HL-60 (cell line): ENCODE data around the gene WDR38.

Experiments used
- POLR2AphosphoS5 ChIP-seq: IDR thresholded peaks from 2 replicates; pipeline ENCODE4 v1.6.1; 2012; ENCODE audit warnings: low read depth
- TF ChIP-seq, protein P1 (sequence below): IDR thresholded peaks from one replicate; pipeline ENCODE4 v1.5.1; 2011; ENCODE audit warnings: low read length, control low read depth, inconsistent platforms; ENCODE audit not compliant: insufficient read depth

DNA sequence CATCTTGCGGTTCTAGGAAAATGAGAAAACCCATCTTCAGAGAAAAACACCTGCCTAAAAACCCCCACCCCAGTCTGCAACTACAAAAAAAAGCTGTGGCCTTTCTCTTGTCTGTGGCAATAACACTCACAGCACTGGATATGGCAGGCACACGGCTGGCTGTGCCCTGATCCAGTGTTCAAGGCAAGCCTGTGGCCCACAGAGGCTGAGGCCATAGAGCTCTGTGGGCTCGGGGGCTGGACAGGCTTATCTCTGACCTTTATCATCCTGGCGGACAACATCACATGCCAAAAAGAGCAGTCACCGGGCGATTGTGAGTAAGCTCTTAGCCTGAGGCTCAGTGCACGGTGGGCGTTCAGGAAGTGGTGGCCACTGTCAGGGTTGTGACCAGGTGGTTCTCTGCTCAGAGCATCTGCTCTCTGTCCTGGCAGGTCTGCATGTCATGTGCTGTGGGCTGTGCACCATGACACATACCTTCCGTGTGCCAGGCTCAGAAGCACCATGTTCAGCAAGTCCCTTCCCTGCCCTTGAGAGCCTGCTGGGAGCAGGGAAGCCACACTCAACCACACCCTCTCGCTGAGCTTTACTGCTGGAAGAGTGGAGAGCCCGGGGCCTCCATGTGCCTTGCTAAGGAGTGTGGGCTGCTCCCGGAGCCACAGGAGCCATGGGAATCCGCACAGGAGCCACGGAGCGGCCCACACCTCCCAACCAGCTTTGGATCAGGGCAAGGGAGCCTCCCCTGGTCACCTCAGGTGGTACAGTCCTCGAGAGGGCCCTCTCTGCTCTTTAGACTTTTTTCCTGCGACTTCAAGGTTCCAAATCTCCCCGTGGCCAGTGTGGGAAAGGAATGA is 34.6 kb upstream of the WDR38 start:
- TF ChIP-seq, protein P1, sequence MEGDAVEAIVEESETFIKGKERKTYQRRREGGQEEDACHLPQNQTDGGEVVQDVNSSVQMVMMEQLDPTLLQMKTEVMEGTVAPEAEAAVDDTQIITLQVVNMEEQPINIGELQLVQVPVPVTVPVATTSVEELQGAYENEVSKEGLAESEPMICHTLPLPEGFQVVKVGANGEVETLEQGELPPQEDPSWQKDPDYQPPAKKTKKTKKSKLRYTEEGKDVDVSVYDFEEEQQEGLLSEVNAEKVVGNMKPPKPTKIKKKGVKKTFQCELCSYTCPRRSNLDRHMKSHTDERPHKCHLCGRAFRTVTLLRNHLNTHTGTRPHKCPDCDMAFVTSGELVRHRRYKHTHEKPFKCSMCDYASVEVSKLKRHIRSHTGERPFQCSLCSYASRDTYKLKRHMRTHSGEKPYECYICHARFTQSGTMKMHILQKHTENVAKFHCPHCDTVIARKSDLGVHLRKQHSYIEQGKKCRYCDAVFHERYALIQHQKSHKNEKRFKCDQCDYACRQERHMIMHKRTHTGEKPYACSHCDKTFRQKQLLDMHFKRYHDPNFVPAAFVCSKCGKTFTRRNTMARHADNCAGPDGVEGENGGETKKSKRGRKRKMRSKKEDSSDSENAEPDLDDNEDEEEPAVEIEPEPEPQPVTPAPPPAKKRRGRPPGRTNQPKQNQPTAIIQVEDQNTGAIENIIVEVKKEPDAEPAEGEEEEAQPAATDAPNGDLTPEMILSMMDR, result no peak
- no peak for TF ChIP-seq POLR2AphosphoS5
